ENCODE data around the gene FOXA3.
"Not testable (repeated sequence)": the region's sequence is repeated elsewhere in the genome, so short reads cannot be mapped to it uniquely, and the experiment has no call there.

The FOXA3 gene

GRCh38 chr19:45828523-45828922 lies 35.6 kb upstream of the FOXA3 start:
- DNase-seq (ENCODE audit: low read depth), result no peak

GRCh38 chr19:45828945-45829344 lies 35.2 kb upstream of the FOXA3 start:
- DNase-seq (ENCODE audit: low read depth), result no peak

- DNase-seq (ENCODE audit: low read depth), result no peak
Observed at GRCh38 chr19:45834970-45835369, 29.2 kb upstream of the FOXA3 start.

DNA sequence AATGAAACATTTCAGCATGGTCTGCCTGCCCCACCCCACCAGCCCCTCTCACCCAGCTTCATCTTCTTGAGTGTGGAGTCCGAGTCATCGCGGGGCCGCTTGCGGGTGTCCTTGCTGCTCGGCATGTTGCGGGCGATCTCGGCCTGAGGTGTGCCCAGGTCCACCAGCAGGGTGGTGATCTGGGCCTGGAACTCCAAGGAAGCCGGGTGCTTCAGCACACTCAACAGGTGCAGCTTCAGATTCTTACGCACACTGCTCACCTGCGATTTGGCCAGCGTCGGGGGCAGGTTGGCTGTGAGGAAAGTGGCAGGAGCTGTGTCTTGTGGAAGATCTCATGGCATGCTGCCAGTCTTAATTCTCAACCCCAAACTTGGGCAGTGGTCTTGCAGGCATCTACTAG lies 21.9 kb upstream of the FOXA3 start:
- no peak for DNase-seq (ENCODE audit: low read depth)

- DNase-seq (ENCODE audit: low read depth), result no peak
Observed at GRCh38 chr19:45847663-45848062, 16.5 kb upstream of the FOXA3 start.

- no peak for DNase-seq (ENCODE audit: low read depth)
Observed at GRCh38 chr19:45848922-45849321, 15.2 kb upstream of the FOXA3 start.

DNA sequence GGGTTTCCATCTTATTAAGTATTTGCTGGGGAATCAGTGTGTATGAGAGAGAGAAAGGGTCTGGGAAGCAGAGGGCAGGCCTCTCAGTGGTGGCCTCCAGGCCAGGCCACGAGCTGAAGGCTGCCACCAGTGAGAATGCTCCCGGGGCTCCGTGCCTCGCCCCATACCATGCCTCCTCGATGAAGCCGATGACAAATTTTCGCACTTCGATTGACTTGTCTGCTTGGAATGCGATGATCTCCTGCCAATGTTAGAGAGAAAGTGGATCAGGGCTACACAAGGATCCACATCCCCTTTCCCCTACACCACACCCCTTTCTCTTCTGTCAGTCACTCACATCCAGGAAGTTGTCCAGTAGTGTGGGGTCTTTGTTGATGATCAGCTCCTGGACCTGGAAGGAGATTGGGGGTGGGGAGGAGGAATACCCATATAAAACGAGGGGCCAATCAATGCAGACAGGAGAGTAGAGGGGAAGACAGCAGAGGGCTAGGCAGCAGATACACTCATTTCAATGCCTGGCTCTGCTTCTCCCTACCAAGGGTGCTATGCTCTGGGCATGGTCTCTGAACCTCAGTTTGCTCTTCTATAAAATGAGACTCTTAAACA lies 11.9 kb upstream of the FOXA3 start:
- no peak for DNase-seq (ENCODE audit: low read depth)

DNA sequence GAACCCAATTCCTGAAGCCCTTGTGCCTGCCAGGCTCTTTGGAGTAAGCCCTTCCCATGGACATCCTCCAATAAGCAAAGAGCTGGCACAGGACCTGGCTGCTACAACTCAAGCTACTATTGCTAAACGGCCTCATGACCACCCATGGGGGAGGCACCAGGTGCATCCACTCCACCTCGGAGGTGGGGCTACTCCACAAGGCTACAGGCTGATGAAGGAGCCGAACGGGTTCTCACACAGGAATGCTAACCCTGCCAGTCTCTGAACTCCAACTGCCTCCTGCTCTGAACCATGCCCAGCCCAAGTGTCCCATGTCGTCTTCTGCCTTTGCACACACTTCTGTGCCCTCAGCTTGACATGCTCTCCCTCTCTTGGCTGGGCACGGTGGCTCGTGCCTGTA lies 11.1 kb upstream of the FOXA3 start:
- no peak for DNase-seq (ENCODE audit: low read depth)

DNA sequence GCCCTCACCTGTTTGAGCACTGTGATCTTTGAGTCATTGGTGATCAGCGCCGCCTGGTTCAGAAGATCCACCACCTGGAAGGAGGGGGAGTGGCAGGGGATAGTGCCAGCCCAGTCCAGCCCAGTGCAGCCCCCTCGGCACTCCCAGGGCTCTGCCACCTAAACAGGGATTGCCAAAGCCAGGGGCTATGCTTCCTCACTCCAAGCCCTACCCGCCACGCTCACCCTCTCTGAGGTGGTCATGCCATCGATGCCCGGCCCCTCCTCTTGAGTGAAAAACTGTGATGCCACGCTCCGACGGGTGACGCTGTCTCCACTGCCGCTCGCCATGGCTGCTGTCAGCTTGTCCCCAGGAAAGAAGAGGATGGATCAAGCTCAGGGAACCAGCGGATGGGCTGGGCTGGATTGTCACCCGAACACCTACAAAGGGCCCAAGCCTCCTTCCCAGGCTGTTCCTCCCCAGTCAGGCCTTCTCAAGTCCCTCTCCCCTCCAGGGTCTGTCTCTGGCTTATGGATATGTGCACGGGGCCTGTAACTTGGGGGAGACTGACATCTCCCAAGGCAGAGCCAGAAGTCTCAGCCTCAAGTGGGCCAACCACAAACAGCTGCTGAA lies 9.9 kb upstream of the FOXA3 start:
- DNase-seq (ENCODE audit: low read depth), result no peak

DNA sequence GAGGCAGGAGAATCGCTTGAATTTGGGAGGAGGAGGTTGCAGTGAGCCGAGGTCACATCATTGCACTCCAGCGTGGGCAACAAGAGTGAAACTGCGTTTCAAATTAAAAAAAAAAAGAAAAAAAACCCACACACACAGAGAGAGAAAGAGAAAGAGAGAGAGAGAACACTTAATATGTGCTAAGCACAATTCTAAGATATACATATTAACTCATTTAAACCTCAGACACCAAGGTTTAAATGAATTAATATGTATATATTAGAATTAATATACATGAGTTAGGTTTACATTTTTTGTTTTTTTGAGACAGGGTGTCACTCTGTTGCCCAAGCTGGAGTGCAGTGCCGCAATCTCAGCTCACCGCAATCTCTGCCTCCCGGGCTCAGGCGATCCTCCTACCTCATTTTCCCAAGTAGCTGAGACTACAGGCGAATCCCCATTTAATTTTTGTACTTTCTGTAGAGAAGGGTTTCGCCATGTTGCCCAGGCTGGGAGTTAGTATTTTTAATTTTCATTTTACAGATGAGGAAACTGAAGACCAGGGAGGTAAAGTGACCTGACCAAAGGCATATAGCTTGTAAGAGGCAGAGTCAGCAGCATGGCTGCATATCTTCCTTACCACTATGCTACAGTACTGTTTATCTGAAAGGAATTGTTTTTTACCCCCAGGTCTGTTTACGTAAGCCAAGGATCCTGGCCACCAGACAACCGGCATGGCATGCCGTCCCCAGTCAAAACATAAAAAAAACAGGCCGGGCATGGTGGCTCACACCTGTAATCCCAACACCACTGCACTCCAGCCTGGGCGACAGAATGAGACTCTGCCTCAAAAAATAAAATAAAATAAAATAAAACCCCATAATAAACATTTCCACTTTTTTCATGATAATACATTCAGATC lies 3.5 kb upstream of the FOXA3 start:
- no peak for DNase-seq (ENCODE audit: low read depth)

DNA sequence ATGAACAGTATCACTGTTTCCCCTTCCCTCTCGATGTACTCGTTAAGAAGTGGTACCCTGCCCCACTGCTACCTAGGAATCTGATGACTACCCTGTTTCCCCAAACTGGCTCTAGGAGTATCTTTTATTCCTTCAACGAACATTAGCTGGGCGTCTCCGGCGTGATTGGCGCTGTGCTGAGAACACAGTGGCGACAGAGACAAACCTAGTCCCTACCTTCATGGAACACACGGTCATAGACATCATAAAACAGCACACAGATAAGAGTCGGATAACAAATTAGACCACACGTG lies 1.9 kb upstream of the FOXA3 start:
- DNase-seq (ENCODE audit: low read depth), result no peak

DNA sequence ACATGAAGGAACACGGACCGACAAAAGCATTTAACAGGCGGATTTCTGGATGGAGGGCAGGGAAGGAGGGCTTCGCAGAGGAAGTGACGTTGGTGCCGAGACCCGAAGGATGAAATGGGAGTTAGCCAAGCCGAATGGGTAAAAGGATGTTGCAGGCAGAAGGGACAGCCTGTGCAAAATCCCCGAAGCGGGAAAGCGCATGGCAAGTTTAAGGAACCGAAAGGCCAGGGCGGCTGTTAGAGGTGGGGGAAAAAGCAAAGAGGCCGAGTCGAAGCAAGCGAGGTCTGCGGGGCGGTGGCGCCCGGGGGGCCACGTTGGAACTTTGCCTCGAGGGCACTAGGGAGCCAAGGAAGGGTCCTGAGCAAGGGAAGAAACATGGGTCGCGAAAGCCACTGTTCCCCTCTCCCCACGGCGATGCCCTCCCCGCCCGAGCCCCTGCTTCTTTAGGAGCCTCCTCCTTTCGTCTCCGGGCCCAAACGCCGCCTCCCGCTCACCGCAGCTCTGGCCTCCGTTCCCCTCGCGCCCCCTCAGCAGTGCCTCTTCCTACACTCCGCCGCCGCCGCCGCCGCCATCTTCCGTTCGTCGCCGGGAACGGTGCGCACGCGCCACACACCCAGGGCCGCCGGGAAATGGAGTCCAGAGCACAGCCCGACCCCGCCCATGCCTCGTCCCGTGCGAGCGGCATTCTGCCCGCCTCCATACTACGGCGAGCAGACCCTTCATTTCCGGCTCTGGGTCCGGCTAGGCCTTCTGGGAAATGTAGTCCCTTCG lies 1.4 kb upstream of the FOXA3 start, which contains the start of gene SYMPK:
SYMPK (minus strand) TSS at position 584 of the 771 bp plus-strand sequence. CDS start 8,652 bp downstream, outside the sequence.
- peak; percentile 97 for DNase-seq (ENCODE audit: low read depth)

- DNase-seq (ENCODE audit: low read depth), result no peak
Observed at GRCh38 chr19:45863335-45863839, 739 bp upstream of the FOXA3 start.

GRCh38 chr19:45864629-45865082 lies 530 bp downstream of the FOXA3 start:
- no peak for DNase-seq (ENCODE audit: low read depth)

DNA sequence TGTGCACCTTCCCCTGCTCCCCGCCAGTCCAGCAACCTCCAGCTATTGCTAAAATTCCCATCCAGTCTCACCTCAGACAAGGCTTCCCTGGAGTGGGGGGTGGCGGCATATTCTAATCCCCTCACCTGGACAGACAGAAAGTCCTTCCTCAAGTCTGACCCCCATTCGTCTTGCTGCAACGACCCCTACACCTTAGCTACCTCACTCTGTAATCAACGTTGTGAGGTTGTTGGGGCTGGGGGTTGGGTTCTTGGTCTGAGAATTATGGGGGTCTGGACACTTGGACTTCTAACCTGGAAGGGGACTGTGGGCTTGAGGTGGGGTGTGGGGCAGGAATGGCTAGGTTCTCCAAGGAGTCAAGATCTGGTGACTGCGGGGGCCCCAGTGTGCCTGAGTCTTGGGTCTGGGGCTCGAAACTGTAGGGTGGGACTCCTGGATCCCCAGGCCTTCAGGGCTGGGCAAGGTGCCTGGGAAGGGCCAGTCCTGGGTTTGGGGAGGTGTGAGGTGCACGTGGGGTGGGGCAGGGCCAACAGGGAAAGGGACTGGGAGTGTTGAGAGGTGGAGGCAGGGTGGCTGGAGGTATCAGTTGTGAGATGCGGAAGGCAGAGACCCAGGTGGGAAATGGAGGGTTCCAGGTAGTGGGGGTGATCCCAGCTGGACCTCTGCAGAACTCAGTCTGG lies 1.3 kb downstream of the FOXA3 start:
- no peak for DNase-seq (ENCODE audit: low read depth)

DNA sequence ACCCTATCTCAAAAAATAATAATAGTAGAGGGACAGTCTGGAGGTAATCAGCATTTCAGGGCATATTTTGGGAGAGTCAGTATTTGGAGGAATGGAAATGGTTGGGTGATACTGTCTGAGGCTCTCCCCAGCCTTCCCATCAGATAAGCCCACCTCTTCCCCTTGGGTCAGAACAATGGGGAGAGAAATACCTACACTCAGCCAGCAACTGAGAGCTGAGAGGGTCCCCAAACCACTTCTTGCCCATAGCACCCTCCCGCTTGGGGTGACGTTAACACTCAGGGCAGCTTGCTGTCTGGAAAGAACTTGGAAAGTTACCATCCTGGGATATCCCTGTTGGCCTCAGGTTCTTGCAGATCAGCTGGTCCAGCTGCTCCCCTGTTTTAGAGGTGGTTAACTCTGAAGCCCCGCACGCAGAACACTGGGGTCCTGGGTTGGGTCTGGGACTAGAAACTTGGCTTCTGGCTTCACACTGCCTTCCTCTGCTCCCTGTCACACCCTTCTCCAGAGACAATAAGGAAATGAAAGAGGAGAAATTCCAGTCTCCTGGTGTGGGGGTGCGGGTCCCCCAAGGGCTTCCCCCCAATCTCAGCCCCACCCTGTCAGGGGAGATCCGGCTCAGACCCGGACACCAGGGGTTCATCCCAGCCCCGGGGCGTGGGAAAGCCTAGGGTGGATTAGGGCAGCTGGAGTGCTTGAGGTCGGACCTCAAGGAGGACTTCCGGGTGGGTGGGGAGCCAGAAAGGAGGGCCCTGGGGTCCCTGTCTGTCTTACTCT lies 2.5 kb downstream of the FOXA3 start:
- DNase-seq (ENCODE audit: low read depth), result no peak

GRCh38 chr19:45867241-45867640 lies 3.1 kb downstream of the FOXA3 start:
- not testable (repeated sequence) for DNase-seq (ENCODE audit: low read depth)

- no peak for DNase-seq (ENCODE audit: low read depth)
Observed at GRCh38 chr19:45870798-45871197, 6.7 kb downstream of the FOXA3 start.

GRCh38 chr19:45872095-45872919 lies 8.2 kb downstream of the FOXA3 start:
- DNase-seq (ENCODE audit: low read depth), result no peak

- DNase-seq (ENCODE audit: low read depth), result no peak
Observed at GRCh38 chr19:45873219-45873772, 9.2 kb downstream of the FOXA3 start.
